ENCODE results near the gene AIMP2.
"Not testable (repeated sequence)": the region's sequence is repeated elsewhere in the genome, so short reads cannot be mapped to it uniquely, and the experiment has no call there.

The AIMP2 gene

DNA sequence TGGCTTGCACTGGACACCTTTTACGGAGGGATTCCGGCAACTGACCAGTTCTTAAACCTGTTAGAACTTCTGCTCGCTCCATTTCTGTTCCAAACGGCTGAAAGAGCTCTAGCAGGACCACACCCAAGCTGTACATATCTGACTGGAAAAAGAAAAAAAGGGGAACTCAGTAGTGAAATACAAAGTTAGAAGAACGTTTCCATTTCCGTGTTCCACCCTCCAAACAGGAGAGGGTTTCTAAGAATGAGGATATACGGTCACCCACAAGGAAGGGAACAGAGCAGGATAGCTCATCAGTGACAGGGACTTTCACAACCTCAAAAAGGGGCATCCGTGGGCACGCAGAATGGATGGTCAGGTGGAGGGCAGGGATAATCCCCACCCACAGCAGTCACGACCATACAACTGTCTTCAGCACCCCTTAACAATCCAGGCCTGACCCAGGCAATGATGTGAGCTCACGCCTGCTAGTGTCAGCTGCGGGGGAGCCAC lies 17.8 kb downstream of the AIMP2 start:
- no peak for DNase-seq

DNA sequence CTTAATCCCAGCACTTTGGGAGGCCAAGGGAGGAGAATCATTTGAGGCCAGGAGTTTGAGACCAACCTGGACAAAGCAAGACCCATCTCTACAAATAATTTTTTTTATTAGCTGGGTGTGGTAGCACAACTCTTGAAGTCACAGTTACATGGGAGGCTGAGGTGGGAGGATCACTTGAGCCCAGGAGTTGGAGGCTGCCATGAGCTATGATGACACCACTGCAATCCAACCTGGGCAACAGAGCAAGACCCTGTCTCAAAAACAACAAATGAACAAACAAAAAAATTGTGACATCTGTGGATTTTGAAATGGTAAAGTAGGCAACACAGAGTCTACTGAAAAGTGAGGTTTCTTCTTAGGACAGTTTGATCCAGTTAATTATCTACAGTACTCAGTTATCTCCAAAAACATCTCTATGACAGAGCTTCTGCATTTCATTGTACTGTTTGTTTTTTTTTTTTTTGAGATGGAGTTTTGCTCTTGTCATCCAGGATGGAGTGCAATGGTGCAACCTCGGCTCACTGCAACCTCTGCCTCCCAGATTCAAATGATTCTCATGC lies 18.8 kb downstream of the AIMP2 start:
- DNase-seq = no peak

DNA sequence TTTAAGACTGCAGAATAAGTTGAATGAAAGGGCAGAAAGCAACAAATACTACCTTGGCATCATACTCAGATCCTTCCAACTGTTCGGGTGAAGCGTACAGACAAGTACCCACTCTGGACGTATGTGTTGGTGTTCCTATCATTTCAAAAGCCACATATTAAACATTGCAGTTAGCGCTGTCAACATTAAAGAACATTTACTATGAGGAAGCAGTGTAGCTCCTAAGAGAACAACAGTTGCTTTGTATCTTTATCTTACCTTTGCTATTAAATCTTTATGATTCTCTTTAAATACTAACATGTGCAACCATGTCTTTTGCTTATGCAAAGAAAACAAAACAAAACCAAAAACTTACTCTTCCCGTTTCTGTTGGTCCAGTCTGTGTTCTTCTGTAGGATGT lies 19.5 kb downstream of the AIMP2 start:
- DNase-seq = no peak

DNA sequence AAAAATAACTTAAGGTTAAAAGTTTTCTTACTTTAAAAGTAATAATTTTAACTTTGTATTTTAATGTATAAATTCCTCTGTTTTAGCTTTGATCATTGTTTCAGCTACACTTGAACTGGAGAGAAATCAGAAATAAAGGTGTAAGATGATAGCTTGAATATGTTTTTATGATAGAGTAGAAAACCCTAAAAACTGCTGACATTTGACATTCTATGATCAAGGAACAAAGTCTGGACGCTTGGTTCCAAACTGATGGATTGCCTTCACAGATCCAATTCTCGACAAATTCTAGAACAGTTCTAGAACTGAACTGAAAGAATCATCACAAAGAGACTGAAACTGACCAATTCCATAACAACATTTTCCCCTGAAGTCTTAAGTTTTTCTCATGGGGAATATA lies 21.9 kb downstream of the AIMP2 start, which contains the start of gene ANKRD61:
ANKRD61 (plus strand) TSS at position 389 of the 400 bp plus-strand sequence; CDS start at position 389, 0 bp downstream.
- DNase-seq = no peak

DNA sequence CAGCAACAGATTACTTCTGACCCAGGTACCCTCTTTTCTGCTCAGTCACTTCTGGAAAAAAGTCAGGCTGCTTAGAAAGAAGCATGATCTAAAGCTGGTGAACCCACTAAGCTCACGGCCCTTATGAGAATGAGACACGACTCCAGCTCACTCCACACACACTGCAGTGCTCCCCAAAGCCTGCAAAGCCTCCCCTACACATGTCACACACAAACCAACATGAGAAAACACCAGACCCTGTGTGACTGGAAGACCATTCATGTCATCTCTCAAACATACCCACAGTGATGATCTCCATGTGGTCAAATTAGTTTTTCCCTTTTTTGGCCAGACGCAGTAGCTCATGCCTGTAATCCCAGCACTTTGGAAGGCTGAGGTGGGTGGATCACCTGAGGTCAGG lies 22.5 kb downstream of the AIMP2 start:
- no peak for DNase-seq

DNA sequence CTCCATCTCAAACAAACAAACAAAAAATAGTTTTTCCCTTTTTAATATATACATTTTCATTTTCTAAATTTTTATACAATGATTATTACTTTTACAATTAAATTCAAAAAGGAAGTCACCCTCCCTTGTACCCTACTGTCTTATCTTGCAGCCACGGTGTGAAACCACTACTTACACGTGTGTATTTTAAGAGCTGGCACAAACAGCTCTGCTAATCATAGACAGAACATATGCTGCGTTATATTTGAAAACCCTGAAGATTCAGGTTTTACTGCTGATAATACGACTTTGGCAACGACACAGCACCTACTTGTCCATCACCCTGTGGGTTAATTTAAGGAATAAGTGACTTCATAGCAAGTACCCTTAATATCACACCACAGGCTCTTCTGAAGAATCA lies 23.1 kb downstream of the AIMP2 start:
- DNase-seq = no peak

DNA sequence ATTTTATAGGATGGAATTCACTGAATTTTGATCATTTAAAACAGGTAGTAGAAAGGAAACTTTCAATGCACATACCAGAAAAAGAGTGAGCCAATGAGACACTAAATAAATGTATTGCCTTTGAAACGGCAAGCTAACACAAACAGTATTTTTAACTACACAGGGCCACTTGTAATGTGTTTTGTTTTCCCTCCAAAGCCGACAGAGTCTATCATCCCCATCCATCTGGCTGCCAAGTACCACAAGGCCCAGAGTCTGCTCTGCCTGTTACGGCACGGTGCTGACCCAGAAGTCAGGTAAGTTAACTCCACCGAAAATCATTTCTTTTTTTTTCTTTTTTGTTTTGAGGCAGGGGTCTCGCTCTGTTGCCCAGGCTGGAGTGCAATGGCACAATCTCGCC lies 23.6 kb downstream of the AIMP2 start:
- no peak for DNase-seq

DNA sequence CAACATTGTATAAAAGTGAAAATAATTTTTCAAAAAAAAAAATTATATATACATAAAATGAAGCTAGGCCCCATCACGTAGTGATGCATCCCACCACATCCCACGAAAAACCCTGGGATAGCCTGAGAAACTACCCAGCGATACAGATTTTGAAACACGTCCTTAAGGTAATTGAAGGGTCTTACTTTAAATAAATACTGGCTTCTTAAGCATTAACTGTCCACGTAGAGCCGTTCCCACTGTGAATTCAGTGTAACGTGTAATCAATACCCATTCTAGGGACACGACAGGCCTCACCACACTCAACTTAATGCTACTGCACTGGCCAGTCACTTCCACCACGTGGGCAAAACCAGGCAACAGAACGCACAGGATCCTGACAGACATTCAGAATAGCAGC lies 26.1 kb downstream of the AIMP2 start:
- DNase-seq = no peak

DNA sequence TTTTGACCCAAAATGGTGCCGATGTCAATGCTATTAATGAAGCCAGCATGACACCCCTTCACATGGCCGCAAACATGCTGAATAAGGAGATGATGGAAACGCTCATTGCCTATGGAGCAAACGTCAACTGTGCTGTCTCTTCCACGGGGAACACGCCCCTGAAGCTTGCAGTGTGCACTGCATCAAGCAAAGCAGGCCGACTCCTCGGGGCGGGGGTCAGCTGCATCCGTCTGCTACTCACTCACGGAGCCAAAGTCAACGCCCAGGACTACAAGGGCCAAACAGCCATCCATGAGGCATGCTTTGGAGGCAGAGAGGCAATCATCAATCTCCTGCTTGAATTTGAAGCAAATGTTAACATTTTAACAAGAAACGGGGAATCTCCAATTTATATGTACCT lies 26.6 kb downstream of the AIMP2 start:
- no peak for DNase-seq

DNA sequence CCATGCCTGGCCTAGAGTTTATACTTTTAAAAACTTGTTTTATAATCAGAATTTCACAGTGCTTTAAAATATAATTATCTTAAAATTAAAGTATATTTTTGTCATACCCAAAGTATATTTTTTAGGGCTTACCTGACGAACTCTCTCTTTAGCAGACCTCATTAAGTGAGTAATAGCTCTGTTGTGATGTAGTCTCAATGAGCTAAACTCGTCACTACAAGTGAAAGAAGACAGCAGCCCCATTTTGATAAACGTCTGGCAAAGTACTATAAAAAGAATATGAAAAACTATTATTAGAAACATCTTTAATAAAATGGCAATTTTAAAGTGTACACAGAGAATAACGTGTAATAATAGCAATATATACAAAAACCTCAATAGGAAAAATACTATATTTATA lies 40.7 kb downstream of the AIMP2 start:
- DNase-seq = no peak

DNA sequence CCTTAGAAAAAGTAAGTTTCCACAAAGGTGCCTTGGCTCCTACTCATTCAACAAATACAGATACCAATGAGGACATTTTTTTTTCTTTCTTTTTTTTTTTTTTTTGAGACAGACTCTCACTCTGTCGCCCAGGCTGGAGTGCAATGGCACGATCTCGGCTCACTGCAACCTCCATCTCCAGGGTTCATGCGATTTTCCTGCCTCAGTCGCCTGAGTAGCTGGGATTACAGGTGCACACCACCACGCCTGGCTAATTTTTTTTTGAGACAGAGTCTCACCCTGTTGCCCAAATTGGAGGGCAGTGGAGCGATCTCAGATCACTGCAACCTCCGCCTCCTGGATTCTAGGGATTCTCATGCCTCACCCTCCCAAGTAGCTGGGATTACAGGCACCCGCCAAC lies 42.1 kb downstream of the AIMP2 start:
- DNase-seq = not testable (repeated sequence)

DNA sequence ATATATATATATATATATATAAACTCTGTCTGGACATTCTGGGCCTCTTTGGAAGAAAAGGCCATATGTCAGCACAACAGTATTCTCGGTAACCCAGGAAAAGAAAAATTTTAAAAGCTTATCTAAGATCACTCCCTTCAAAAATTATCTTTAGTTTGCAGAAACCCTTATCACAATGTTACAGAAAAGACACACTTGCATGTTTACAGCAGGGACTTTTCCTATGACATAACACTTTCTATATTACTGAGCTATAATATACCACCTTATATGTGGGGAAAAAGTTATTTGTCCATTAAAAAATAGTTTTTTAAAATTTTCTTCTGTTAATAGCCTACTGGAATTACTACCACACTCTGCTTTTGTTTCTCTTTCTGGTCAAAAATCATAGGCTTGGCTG lies 47.5 kb downstream of the AIMP2 start:
- DNase-seq = no peak

DNA sequence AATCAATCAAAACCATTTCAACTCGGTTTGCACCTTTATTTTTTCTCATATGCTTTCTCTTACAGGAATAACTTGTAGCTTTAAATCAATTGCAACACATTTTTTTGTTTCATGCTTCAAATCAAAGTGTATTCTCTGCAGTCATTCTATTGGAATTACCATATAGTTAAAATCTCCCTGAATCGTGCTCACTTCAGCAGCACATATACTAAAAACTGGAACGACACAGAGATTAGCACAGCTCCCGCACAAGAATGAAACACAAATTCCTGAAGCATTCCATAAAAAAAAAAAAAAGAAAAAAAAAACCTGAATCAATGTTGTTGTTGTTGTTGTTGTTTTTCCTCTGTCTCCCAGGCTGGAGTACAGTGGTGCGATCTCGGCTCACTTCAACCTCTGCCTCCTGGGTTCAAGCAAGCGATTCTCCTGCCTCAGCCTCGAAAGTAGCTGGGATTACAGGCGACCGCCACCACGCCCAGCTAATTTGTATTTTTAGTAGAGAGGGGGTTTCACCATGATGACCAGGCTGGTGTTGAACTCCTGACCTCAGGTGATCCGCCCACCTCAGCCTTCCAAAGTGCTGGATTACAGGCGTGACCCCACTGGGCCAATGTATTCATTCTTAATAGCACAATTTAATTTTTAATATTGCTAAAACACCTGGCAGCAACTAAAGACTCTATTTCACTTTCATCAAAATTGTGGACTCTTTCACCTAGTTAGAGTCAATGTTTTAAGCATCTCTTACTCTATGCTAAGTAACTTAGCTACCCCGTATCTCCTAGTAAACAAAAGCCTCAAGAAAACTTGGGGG lies 48.5 kb downstream of the AIMP2 start:
- no peak for DNase-seq

DNA sequence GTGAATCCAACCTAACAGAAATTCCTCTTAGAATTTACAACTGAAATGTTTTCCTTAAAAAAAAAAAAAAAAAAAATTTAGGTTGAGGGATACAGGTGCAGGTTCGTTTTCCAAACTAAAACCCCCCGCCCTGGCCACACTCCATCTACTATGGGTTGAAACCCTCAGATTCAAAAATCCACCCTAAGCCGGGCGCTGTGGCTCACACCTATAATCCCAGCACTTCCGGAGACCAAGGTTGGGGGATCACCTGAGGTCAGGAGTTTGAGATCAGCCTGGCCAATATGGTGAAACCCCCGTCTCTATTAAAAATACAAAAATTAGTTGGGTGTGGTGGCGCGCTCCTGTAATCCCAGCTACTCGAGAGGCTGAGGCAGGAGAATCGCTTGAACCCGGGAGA lies 50.9 kb downstream of the AIMP2 start:
- DNase-seq = not testable (repeated sequence)

DNA sequence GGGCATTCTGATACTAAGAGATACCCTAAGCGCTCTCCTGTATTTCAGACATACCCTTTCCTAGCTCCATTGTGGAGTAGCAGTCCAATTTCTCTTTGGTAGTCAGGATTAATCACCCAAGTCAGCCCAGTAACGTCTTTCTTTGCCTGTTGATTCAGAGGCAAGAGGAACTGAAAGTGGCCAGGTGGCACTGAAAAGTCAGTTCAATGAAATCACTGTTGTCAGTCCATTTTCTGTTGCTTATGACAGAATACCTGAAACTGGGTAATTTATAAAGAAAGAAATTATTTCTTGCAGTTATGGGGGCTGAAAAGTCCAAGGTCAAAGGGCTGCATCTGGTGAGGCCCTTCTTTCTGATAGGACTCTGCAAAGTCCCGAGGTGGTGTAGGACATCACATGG lies 62.3 kb downstream of the AIMP2 start:
- no peak for DNase-seq
